Measurements from ENCODE around the gene FAT1.
"Not testable (repeated sequence)": the region's sequence is repeated elsewhere in the genome, so short reads cannot be mapped to it uniquely, and the experiment has no call there.

FAT1 gene

GRCh38 chr4:186723292-186724057 is at the start of gene FAT1:
Gene FAT1, minus strand, starts transcription at chr4:186723856. Its CDS starts 14,029 bp downstream, at chr4:186709827.
- DNase-seq (ENCODE audit: low spot score): no peak

- no peak for DNase-seq (ENCODE audit: low spot score)
These were observed 49.4 kb upstream of the FAT1 start for GRCh38 chr4:186772936-186773487.

- DNase-seq (ENCODE audit: low spot score): no peak
These were observed 48.0 kb upstream of the FAT1 start for GRCh38 chr4:186771624-186772023.

GRCh38 chr4:186770481-186771175 is 47.0 kb upstream of the FAT1 start:
- DNase-seq (ENCODE audit: low spot score): no peak

- DNase-seq (ENCODE audit: low spot score): no peak
These were observed 44.1 kb upstream of the FAT1 start for GRCh38 chr4:186767794-186768193.

- no peak for DNase-seq (ENCODE audit: low spot score)
These were observed 42.3 kb upstream of the FAT1 start for GRCh38 chr4:186765673-186766546.

- DNase-seq (ENCODE audit: low spot score): no peak
These were observed 41.5 kb upstream of the FAT1 start for GRCh38 chr4:186765138-186765537.

GRCh38 chr4:186764457-186764856 is 40.8 kb upstream of the FAT1 start:
- no peak for DNase-seq (ENCODE audit: low spot score)

- no peak for DNase-seq (ENCODE audit: low spot score)
These were observed 39.2 kb upstream of the FAT1 start for GRCh38 chr4:186762865-186763264.

GRCh38 chr4:186762361-186762760 is 38.7 kb upstream of the FAT1 start:
- DNase-seq (ENCODE audit: low spot score): no peak

- DNase-seq (ENCODE audit: low spot score): not testable (repeated sequence)
These were observed 38.3 kb upstream of the FAT1 start for GRCh38 chr4:186761956-186762355.

GRCh38 chr4:186761393-186761792 is 37.7 kb upstream of the FAT1 start:
- no peak for DNase-seq (ENCODE audit: low spot score)

GRCh38 chr4:186760576-186760975 is 36.9 kb upstream of the FAT1 start:
- no peak for DNase-seq (ENCODE audit: low spot score)

- no peak for DNase-seq (ENCODE audit: low spot score)
These were observed 36.3 kb upstream of the FAT1 start for GRCh38 chr4:186759990-186760389.

GRCh38 chr4:186758929-186759682 is 35.5 kb upstream of the FAT1 start:
- no peak for DNase-seq (ENCODE audit: low spot score)

GRCh38 chr4:186757696-186758355 is 34.2 kb upstream of the FAT1 start:
- no peak for DNase-seq (ENCODE audit: low spot score)

GRCh38 chr4:186756550-186756949 is 32.9 kb upstream of the FAT1 start:
- DNase-seq (ENCODE audit: low spot score): not testable (repeated sequence)

- DNase-seq (ENCODE audit: low spot score): no peak
These were observed 32.2 kb upstream of the FAT1 start for GRCh38 chr4:186755550-186756519.

- no peak for DNase-seq (ENCODE audit: low spot score)
These were observed 31.3 kb upstream of the FAT1 start for GRCh38 chr4:186754976-186755375.

GRCh38 chr4:186752325-186752724 is 28.7 kb upstream of the FAT1 start:
- no peak for DNase-seq (ENCODE audit: low spot score)

All from hematopoietic multipotent progenitor cell treated with erythropoietin and hydrocortisone succinate and interleukin-3 and kit ligand, for 15 days (in vitro differentiated cells).